ENCODE data around the gene SLC35B2. TPM values are rescaled to one million over a fixed set of nuclear protein-coding genes. Genes with fewer than 3 reads are reported as not detected.

Gene SLC35B2
- polyA plus RNA-seq, 1 of the 3 experiments (the other 2 are of a cell fraction): 125 TPM

DNA sequence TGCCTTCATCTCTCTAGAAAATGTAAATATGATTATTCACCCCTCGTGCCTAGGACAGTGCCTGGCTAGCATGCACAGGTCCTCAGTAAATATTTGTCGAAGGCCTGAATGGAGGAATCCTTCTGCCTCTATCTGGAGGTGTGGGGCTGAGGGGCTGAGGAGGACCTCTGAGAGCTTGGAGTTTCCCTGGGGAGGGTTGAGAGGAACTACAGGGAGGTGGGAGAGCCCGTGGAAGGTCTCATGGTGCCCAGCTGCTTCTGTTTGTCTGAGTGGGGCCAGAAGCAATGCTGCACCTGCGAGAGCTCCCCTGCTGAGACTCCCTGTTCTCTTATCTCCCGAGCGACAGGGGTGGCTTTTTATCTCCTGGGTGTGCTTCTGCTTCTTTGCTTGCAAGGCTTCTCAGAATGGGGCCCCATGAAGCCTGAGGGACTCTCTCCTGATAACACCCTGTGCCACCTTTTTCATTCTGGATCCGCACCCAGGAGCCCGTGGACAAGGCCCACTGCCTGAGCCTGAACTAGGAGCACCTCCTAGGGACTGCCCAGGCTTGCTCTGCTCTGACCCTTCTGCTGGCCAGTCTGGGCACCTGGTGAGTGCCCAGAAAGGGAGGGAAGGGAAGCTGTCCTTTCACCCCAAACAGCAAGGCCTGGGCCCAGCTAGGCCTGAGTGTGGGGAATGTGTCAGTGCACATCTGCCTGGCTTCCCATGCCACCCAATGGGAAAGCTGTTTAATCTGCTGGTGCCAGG is 31.6 kb downstream of the SLC35B2 start:
- 79% methylated on average over 6 of the region's 8 CpGs for WGBS (ENCODE audit: low lambda C conversion rate)
- no peaks in the 10 kb centered on the region for H3K9me2 ChIP-seq
- CTCF ChIA-PET: interaction anchor here (1.0 to 13.7 kb wide), 5 partner anchors 9 to 131 kb away, joined by 3 to 224 read pairs (median 25); partner anchors contain the start of gene HSP90AB1
- no peaks in the 10 kb centered on the region for H3K36me3 ChIP-seq (replicated peaks in 1 of 2; ENCODE audit: control insufficient read depth in 1 of 2, insufficient read depth in 2 of 2, low read length in 1 of 2)
- peaks cover 5% of the 10 kb centered on the region; the same call in 1 of the 2 replicates for H4K20me1 ChIP-seq (ENCODE audit: insufficient read depth)
- peak overlapping the region in 1 of 2 experiments; percentile 69; a peak in 1 of 4 replicates for H3K27ac ChIP-seq (ENCODE audit: low read depth in 2 of 2, low read length in 1 of 2)
- H3K27me3 ChIP-seq (ENCODE audit: insufficient read depth): no peaks in the 10 kb centered on the region
- peaks cover 14 to 86% of the 10 kb centered on the region in 2 experiments for H3K4me1 ChIP-seq (ENCODE audit: control insufficient read depth in 1 of 2, insufficient read depth in 2 of 2, low read depth in 1 of 2, low read length in 1 of 2)
- H3K9ac ChIP-seq: no peak overlapping the region
- no peaks in the 10 kb centered on the region for H3K9me3 ChIP-seq
- H3K79me2 ChIP-seq (ENCODE audit: insufficient read depth): peaks cover 7% of the 10 kb centered on the region; the same call in 1 of the 2 replicates
- no peak overlapping the region for H2AFZ ChIP-seq (ENCODE audit: low read depth)
- POLR2A ChIA-PET: interaction anchor here (0.7 to 4.7 kb wide), 4 partner anchors 9 to 42 kb away, joined by 3 to 49 read pairs (median 14); partner anchors contain the start of gene HSP90AB1
- H3K4me2 ChIP-seq: no peak overlapping the region
- H3F3A ChIP-seq (replicated peaks; ENCODE audit: insufficient read depth): peaks cover 3% of the 10 kb centered on the region
- no peak overlapping the region; a peak in 1 of 4 replicates for H3K4me3 ChIP-seq (ENCODE audit: low read depth in 2 of 2, low read length in 1 of 2)
- TF ChIP-seq YY1 (IDR thresholded peaks at IDR 0.05; ENCODE audit: low read depth) (no peak), JUND (IDR thresholded peaks at IDR 0.05) (no peak), RXRA (IDR thresholded peaks at IDR 0.05; ENCODE audit: borderline replicate concordance, low read depth) (no peak), NFIC (IDR thresholded peaks at IDR 0.05; ENCODE audit: borderline replicate concordance) (no peak), EZH2phosphoT487 (IDR thresholded peaks at IDR 0.05; ENCODE audit: borderline replicate concordance, low read depth) (no peak), GABPA (IDR thresholded peaks at IDR 0.05; ENCODE audit: low read depth) (no peak), GATA2 (CRISPR knock-in tag; IDR thresholded peaks at IDR 0.05) (0 out of 2 replicates have a peak, but pooled peaks have one; percentile 16), TEAD4 (IDR thresholded peaks at IDR 0.05; ENCODE audit: borderline replicate concordance, insufficient read depth) (no peak)
- DNase-seq: no peak

DNA sequence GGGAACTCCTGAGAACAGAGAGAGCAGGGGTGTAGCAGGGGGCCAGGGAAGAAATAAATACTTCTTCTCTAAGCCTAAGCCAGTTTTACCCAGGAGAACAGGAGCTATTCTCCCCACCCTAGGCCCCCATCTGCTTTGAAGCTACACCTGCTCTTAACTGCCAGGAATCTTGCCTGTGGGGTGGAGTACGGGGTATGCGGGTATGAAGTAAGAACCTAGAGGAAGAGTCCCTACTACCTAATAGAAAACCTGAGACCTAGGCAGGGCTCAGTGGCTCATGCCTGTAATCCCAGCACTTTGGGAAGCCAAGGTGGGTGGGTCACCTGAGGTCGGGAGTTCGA is 32.4 kb downstream of the SLC35B2 start:
- 97% methylated on average over 2 of the region's 4 CpGs for WGBS (ENCODE audit: low lambda C conversion rate)
- TF ChIP-seq, protein P1, sequence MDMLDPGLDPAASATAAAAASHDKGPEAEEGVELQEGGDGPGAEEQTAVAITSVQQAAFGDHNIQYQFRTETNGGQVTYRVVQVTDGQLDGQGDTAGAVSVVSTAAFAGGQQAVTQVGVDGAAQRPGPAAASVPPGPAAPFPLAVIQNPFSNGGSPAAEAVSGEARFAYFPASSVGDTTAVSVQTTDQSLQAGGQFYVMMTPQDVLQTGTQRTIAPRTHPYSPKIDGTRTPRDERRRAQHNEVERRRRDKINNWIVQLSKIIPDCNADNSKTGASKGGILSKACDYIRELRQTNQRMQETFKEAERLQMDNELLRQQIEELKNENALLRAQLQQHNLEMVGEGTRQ (IDR thresholded peaks at IDR 0.05; ENCODE audit: borderline replicate concordance, low read depth, low read length): no peak
- TF ChIP-seq POLR2AphosphoS5 (IDR thresholded peaks at IDR 0.05; ENCODE audit: low read depth, low read length): no peak
- TF ChIP-seq RAD21 (IDR thresholded peaks at IDR 0.05; ENCODE audit: low read length): no peak
- no peak for TF ChIP-seq SIN3A (IDR thresholded peaks at IDR 0.05; ENCODE audit: borderline replicate concordance, low read depth, low read length)
- no peak for TF ChIP-seq TAF1 (IDR thresholded peaks at IDR 0.05; ENCODE audit: borderline replicate concordance, low read depth, low read length)
- no peak for TF ChIP-seq FOXJ3 (CRISPR knock-in tag; IDR thresholded peaks at IDR 0.05)
- TF ChIP-seq, protein P2, sequence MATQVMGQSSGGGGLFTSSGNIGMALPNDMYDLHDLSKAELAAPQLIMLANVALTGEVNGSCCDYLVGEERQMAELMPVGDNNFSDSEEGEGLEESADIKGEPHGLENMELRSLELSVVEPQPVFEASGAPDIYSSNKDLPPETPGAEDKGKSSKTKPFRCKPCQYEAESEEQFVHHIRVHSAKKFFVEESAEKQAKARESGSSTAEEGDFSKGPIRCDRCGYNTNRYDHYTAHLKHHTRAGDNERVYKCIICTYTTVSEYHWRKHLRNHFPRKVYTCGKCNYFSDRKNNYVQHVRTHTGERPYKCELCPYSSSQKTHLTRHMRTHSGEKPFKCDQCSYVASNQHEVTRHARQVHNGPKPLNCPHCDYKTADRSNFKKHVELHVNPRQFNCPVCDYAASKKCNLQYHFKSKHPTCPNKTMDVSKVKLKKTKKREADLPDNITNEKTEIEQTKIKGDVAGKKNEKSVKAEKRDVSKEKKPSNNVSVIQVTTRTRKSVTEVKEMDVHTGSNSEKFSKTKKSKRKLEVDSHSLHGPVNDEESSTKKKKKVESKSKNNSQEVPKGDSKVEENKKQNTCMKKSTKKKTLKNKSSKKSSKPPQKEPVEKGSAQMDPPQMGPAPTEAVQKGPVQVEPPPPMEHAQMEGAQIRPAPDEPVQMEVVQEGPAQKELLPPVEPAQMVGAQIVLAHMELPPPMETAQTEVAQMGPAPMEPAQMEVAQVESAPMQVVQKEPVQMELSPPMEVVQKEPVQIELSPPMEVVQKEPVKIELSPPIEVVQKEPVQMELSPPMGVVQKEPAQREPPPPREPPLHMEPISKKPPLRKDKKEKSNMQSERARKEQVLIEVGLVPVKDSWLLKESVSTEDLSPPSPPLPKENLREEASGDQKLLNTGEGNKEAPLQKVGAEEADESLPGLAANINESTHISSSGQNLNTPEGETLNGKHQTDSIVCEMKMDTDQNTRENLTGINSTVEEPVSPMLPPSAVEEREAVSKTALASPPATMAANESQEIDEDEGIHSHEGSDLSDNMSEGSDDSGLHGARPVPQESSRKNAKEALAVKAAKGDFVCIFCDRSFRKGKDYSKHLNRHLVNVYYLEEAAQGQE (IDR thresholded peaks at IDR 0.05; ENCODE audit: low read depth, low read length): no peak
- TF ChIP-seq EZH2phosphoT487 (IDR thresholded peaks at IDR 0.05; ENCODE audit: borderline replicate concordance, low read depth): no peak
- TF ChIP-seq RXRA (IDR thresholded peaks at IDR 0.05; ENCODE audit: borderline replicate concordance, low read depth): no peak
- no peak for TF ChIP-seq GABPA (IDR thresholded peaks at IDR 0.05; ENCODE audit: low read depth)
- TF ChIP-seq MEF2A (IDR thresholded peaks at IDR 0.05; ENCODE audit: borderline replicate concordance, low read depth): no peak
- no peak for TF ChIP-seq RFX5 (IDR thresholded peaks at IDR 0.05; ENCODE audit: low read length)
- TF ChIP-seq MXI1 (IDR thresholded peaks at IDR 0.05; ENCODE audit: low read depth, low read length): no peak
- TF ChIP-seq, protein P3, sequence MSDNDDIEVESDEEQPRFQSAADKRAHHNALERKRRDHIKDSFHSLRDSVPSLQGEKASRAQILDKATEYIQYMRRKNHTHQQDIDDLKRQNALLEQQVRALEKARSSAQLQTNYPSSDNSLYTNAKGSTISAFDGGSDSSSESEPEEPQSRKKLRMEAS (IDR thresholded peaks at IDR 0.05; ENCODE audit: low read depth): no peak
- TF ChIP-seq CHD2 (IDR thresholded peaks at IDR 0.05; ENCODE audit: low read length, partially characterized antibody): no peak
- Histone ChIP-seq H2AFZ (ENCODE audit: low read depth) (no peak overlapping the region), H3K4me1 (ENCODE audit: control insufficient read depth in 1 of 2, insufficient read depth in 2 of 2, low read depth in 1 of 2, low read length in 1 of 2) (peaks cover 14 to 83% of the 10 kb centered on the region in 2 experiments), H3K4me2 (no peak overlapping the region), H3K36me3 (replicated peaks in 1 of 2; ENCODE audit: control insufficient read depth in 1 of 2, insufficient read depth in 2 of 2, low read length in 1 of 2) (no peaks in the 10 kb centered on the region), H3K27ac (ENCODE audit: low read depth in 2 of 2, low read length in 1 of 2) (peak overlapping the region in 1 of 2 experiments; percentile 64; a peak in 2 of 4 replicates), H3K9me3 (no peaks in the 10 kb centered on the region), H3K79me2 (ENCODE audit: insufficient read depth) (peaks cover 7% of the 10 kb centered on the region; the same call in 1 of the 2 replicates), H4K20me1 (ENCODE audit: insufficient read depth) (peaks cover 5% of the 10 kb centered on the region; the same call in 1 of the 2 replicates), H3K9ac (no peak overlapping the region), H3F3A (replicated peaks; ENCODE audit: insufficient read depth) (peaks cover 3% of the 10 kb centered on the region), H3K9me2 (no peaks in the 10 kb centered on the region), H3K4me3 (ENCODE audit: low read depth in 2 of 2, low read length in 1 of 2) (0 out of 4 replicates have a peak overlapping the region, but pooled peaks of 1 of the 2 experiments have one; percentile 53), H3K27me3 (ENCODE audit: insufficient read depth) (no peaks in the 10 kb centered on the region)
- DNase-seq: no peak
- ChIA-PET POLR2A (interaction anchor here (0.6 to 4.7 kb wide), 4 partner anchors 9 to 44 kb away, joined by 3 to 49 read pairs (median 6); partner anchors contain the start of gene HSP90AB1), CTCF (interaction anchor here (0.7 to 13.7 kb wide), 6 partner anchors 10 to 88 kb away, joined by 3 to 224 read pairs (median 15); partner anchors contain the start of genes AARS2 and HSP90AB1)
